HG03460 (cell line): Measurements from ENCODE around the gene HAUS1.

Experiments
- ATAC-seq: cut with Tn5 transposase; IDR thresholded peaks from one replicate; pipeline ENCODE4 v1.9.1; 2021; ENCODE audit not compliant: unreplicated experiment

The HAUS1 gene

GRCh38 chr18:46104128-46104911 lies at the start of gene HAUS1:
Gene HAUS1, plus strand, starts transcription at chr18:46104385. Its CDS starts 27 bp downstream, at chr18:46104412.
- peak; percentile 93 for ATAC-seq

GRCh38 chr18:46054956-46055837 lies 49.0 kb upstream of the HAUS1 start:
- no peak for ATAC-seq

GRCh38 chr18:46055838-46056230 lies 48.4 kb upstream of the HAUS1 start:
- ATAC-seq = no peak

- ATAC-seq = no peak
Observed at GRCh38 chr18:46060359-46060841, 43.8 kb upstream of the HAUS1 start.

- ATAC-seq = no peak
Observed at GRCh38 chr18:46061387-46061786, 42.8 kb upstream of the HAUS1 start.

- no peak for ATAC-seq
Observed at GRCh38 chr18:46061796-46062195, 42.4 kb upstream of the HAUS1 start.

- no peak for ATAC-seq
Observed at GRCh38 chr18:46062781-46063180, 41.4 kb upstream of the HAUS1 start.

GRCh38 chr18:46067438-46068007 lies 36.7 kb upstream of the HAUS1 start:
- ATAC-seq = no peak

GRCh38 chr18:46068763-46069162 lies 35.4 kb upstream of the HAUS1 start:
- ATAC-seq = no peak

GRCh38 chr18:46069524-46069923 lies 34.7 kb upstream of the HAUS1 start:
- ATAC-seq = no peak

- ATAC-seq = no peak
Observed at GRCh38 chr18:46070232-46070631, 34.0 kb upstream of the HAUS1 start.

GRCh38 chr18:46070815-46071652 lies 33.2 kb upstream of the HAUS1 start:
- no peak for ATAC-seq

GRCh38 chr18:46071653-46072375 lies 32.4 kb upstream of the HAUS1 start, which contains the start of gene PSTPIP2:
Gene PSTPIP2, minus strand, starts transcription at chr18:46072260. Its CDS starts 72 bp downstream, at chr18:46072188.
- peak; percentile 55 for ATAC-seq

- ATAC-seq = no peak
Observed at GRCh38 chr18:46072376-46072867, 31.8 kb upstream of the HAUS1 start.

- no peak for ATAC-seq
Observed at GRCh38 chr18:46072959-46073358, 31.2 kb upstream of the HAUS1 start.

- no peak for ATAC-seq
Observed at GRCh38 chr18:46073474-46074331, 30.5 kb upstream of the HAUS1 start.

GRCh38 chr18:46079336-46079735 lies 24.8 kb upstream of the HAUS1 start:
- no peak for ATAC-seq

- ATAC-seq = no peak
Observed at GRCh38 chr18:46080156-46080555, 24.0 kb upstream of the HAUS1 start.

GRCh38 chr18:46084431-46084830 lies 19.8 kb upstream of the HAUS1 start:
- ATAC-seq = no peak
